A549 (cell line): ENCODE measurements around the gene ELF2. TPM values are rescaled to one million over a fixed set of nuclear protein-coding genes. Genes with fewer than 3 reads are reported as not detected.
A peak's percentile ranks its signal among the peaks of the same experiment; 100 is the strongest.

Experiments used
- ATAC-seq, 2 experiments: fragments of 200-7000 bp in 1 of 2; fragments of >200 bp in 1 of 2; cut with Nextera tagmentation in 1 of 2; cut with Tn5 transposase in 1 of 2; 3 replicates each; pipeline versions ENCODE4 v1.8.0 to v1.9.1; 2018 to 2020; ENCODE audit warnings: mild to moderate bottlenecking in 1 of 2, moderate library complexity in 1 of 2
- CTCF ChIA-PET: fragments of 300-600 bp; sonication (Branson Sonifier 250); formaldehyde crosslinking; extraction: SDS; loops from one replicate; lab custom pipeline; 2021; ENCODE audit warnings: antibody characterized with exemption, inconsistent platforms; lab: Yijun Ruan, JAX
- POLR2A ChIA-PET: fragments of 350-600 bp; formaldehyde crosslinking; extraction: SDS; loops from one replicate; lab custom pipeline; 2021; ENCODE audit warnings: antibody characterized with exemption, inconsistent platforms; lab: Yijun Ruan, JAX
- DNase-seq, 2 experiments: peaks; one replicate each; pipeline versions ENCODE4 v3.0.0 to v3.0.0-alpha.2; 2011 to 2016; ENCODE audit warnings: low read depth in 1 of 2, low spot score in 1 of 2
- FAIRE-seq: peaks from 2 replicates; lab custom pipeline; 2011; peaks lifted over from hg19 to GRCh38; lab: Jason Lieb, UNC
- H3K27ac ChIP-seq, 2 experiments: fragments of >200 bp; sonication (Bioruptor Twin); formaldehyde crosslinking; 3 replicates each; pipeline ENCODE4 v1.5.1; 2016 to 2017
- H3K4me1 ChIP-seq: fragments of >200 bp; sonication (Bioruptor Twin); formaldehyde crosslinking; 3 replicates; pipeline ENCODE4 v1.6.1; 2016
- H3K4me2 ChIP-seq: fragments of >200 bp; sonication (Bioruptor Twin); formaldehyde crosslinking; 3 replicates; pipeline ENCODE4 v1.6.1; 2016
- H3K4me3 ChIP-seq: fragments of >200 bp; sonication (Bioruptor Twin); formaldehyde crosslinking; 3 replicates; pipeline ENCODE4 v1.5.1; 2016
- H3K9me3 ChIP-seq: fragments of >200 bp; sonication (Bioruptor Twin); formaldehyde crosslinking; 3 replicates; pipeline ENCODE4 v1.6.1; 2016
- ATOH8 ChIP-seq: fragments of 250-450 bp; sonication (Bioruptor Pico); IDR thresholded peaks from 2 replicates; pipeline ENCODE4 v1.5.0; 2020; ENCODE audit warnings: low read depth, mild to moderate bottlenecking, moderate library complexity
- CBX8 ChIP-seq: fragments of 200-600 bp; sonication (generic); IDR thresholded peaks from 2 replicates; pipeline ENCODE4 v1.6.1; 2016
- CEBPB ChIP-seq, 2 experiments: fragments of >200 bp in 1 of 2; sonication (Bioruptor Twin) in 1 of 2; formaldehyde crosslinking in 1 of 2; IDR thresholded peaks; 2 replicates each; pipeline ENCODE4 v1.6.1; 2012 to 2016
- EHF ChIP-seq: fragments of 250-450 bp; sonication (Bioruptor Pico); IDR thresholded peaks from 2 replicates; pipeline ENCODE4 v1.5.0; 2020; ENCODE audit warnings: mild to moderate bottlenecking
- EP300 ChIP-seq, 2 experiments: fragments of >200 bp; sonication (Bioruptor Twin); formaldehyde crosslinking; IDR thresholded peaks; 2 replicates in 1 of 2; 3 replicates in 1 of 2; pipeline ENCODE4 v1.6.1; 2016 to 2017
- ESRRA ChIP-seq: fragments of 150-350 bp; IDR thresholded peaks from 2 replicates; pipeline ENCODE4 v1.6.1; 2014; ENCODE audit warnings: mild to moderate bottlenecking, low read length, borderline replicate concordance
- FOSB ChIP-seq: fragments of 250-450 bp; sonication (Bioruptor Pico); IDR thresholded peaks from 2 replicates; pipeline ENCODE4 v1.5.0; 2020; ENCODE audit warnings: mild to moderate bottlenecking, moderate library complexity
- FOXS1 ChIP-seq: fragments of 250-450 bp; sonication (Bioruptor Pico); IDR thresholded peaks from 2 replicates; pipeline ENCODE4 v1.5.0; 2020; ENCODE audit warnings: mild to moderate bottlenecking, moderate library complexity
- GATA3 ChIP-seq: IDR thresholded peaks from 2 replicates; pipeline ENCODE4 v1.6.1; 2012; ENCODE audit warnings: borderline replicate concordance
- HES2 ChIP-seq: fragments of >200 bp; sonication (Bioruptor Twin); formaldehyde crosslinking; IDR thresholded peaks from 2 replicates; pipeline ENCODE4 v1.6.1; 2016
- HMGXB4 ChIP-seq: fragments of 250-450 bp; sonication (Bioruptor Pico); IDR thresholded peaks from 2 replicates; pipeline ENCODE4 v1.5.0; 2021; ENCODE audit warnings: mild to moderate bottlenecking, moderate library complexity, borderline replicate concordance
- HOXB13 ChIP-seq: fragments of 250-450 bp; sonication (Bioruptor Pico); IDR thresholded peaks from 2 replicates; pipeline ENCODE4 v1.5.0; 2020; ENCODE audit warnings: low read depth, mild to moderate bottlenecking, moderate library complexity
- JUN ChIP-seq, 2 experiments: fragments of >200 bp; sonication (Bioruptor Twin); formaldehyde crosslinking; IDR thresholded peaks; 2 replicates in 1 of 2; 3 replicates in 1 of 2; pipeline ENCODE4 v1.6.1; 2016 to 2017
- JUNB ChIP-seq: fragments of >200 bp; sonication (Bioruptor Twin); formaldehyde crosslinking; IDR thresholded peaks from 2 replicates; pipeline ENCODE4 v1.6.1; 2016
- MAFK ChIP-seq: fragments of 450-650 bp; IDR thresholded peaks from 2 replicates; pipeline ENCODE4 v1.6.1; 2014; ENCODE audit not compliant: partially characterized antibody
- PBX3 ChIP-seq: IDR thresholded peaks from 2 replicates; pipeline ENCODE4 v1.6.1; 2012
- POLR2A ChIP-seq: IDR thresholded peaks from 2 replicates; pipeline ENCODE4 v1.6.1; 2012; ENCODE audit warnings: mild to moderate bottlenecking, low read length
- RAD21 ChIP-seq, 2 experiments: fragments of >200 bp in 1 of 2; sonication (Bioruptor Twin) in 1 of 2; formaldehyde crosslinking in 1 of 2; IDR thresholded peaks in 1 of 2; conservative IDR thresholded peaks in 1 of 2; 2 replicates in 1 of 2; 3 replicates in 1 of 2; pipeline ENCODE4 v1.6.1; 2012 to 2018; ENCODE audit warnings: inconsistent platforms in 1 of 2
- RARB ChIP-seq: fragments of 250-450 bp; sonication (Bioruptor Pico); IDR thresholded peaks from 2 replicates; pipeline ENCODE4 v1.8.0; 2021; ENCODE audit warnings: mild to moderate bottlenecking, moderate library complexity
- RCOR1 ChIP-seq: fragments of 150-350 bp; IDR thresholded peaks from 2 replicates; pipeline ENCODE4 v1.6.1; 2014; ENCODE audit warnings: antibody characterized with exemption, low read length, low read depth
- ZC3H11A ChIP-seq: fragments of 450-650 bp; IDR thresholded peaks from 2 replicates; pipeline ENCODE4 v1.6.1; 2014; ENCODE audit warnings: antibody characterized with exemption, mild to moderate bottlenecking
- ZFP36 ChIP-seq: fragments of 450-650 bp; IDR thresholded peaks from 2 replicates; pipeline ENCODE4 v1.6.1; 2014; ENCODE audit warnings: borderline replicate concordance; ENCODE audit not compliant: partially characterized antibody
- WGBS: methylation state at CpG from one replicate; pipeline ENCODE4 v1.1.6; 2017; ENCODE audit errors: missing lambda C conversion rate; 5-methylcytosine and 5-hydroxymethylcytosine counted together
- polyA plus RNA-seq, 4 experiments: library from polyadenylated mRNA; depleted of rRNA in 3 of 4; stranded (reverse); fragments of >200 nt; fragmentation: RNase III in 1 of 4; extraction: RNeasy Plus Mini Kit Qiagen cat#74134 plus additional on column Dnase treatment in 1 of 4; gene quantifications; 2 replicates in 3 of 4; 3 replicates in 1 of 4; pipeline ENCODE4 v1.2.3, GENCODE V29; 2011 to 2017

The ELF2 gene
- polyA plus RNA-seq, 2 of the 4 experiments (the other 2 are of a cell fraction) = 12.7 to 24.3 TPM

GRCh38 chr4:139027776-139028175 lies 149.2 kb downstream of the ELF2 start:
- H3K4me1 ChIP-seq = peaks cover 10% of the 10 kb centered on the region; the same call in 2 of the 3 replicates
- H3K9me3 ChIP-seq = no peaks in the 10 kb centered on the region
- 89% methylated on average over 5 of the region's 5 CpGs for WGBS
- no peak for ATAC-seq
- no peak for TF ChIP-seq RARB (CRISPR knock-in tag)
- no peak for TF ChIP-seq GATA3
- no peak for TF ChIP-seq HMGXB4
- no peak for TF ChIP-seq ATOH8 (CRISPR knock-in tag)
- no peak for TF ChIP-seq ZFP36
- TF ChIP-seq ZC3H11A = no peak
- no peak for TF ChIP-seq HOXB13
- TF ChIP-seq FOSB (CRISPR knock-in tag) = no peak
- no peak for TF ChIP-seq EHF (CRISPR knock-in tag)
- TF ChIP-seq JUNB = no peak
- TF ChIP-seq ESRRA = no peak
- no peak for TF ChIP-seq FOXS1 (CRISPR knock-in tag)
- TF ChIP-seq POLR2A = no peak
- TF ChIP-seq RCOR1 = no peak
- TF ChIP-seq CEBPB (IDR thresholded peaks at IDR 0.05) = no peak
- TF ChIP-seq, all 56 proteins: peak for 0
- H3K4me3 ChIP-seq = no peak overlapping the region
- ChIA-PET POLR2A (no interaction called here), CTCF (interaction anchor here (0.6 to 1.2 kb wide), 3 partner anchors 9 to 36 kb away, joined by 4 read pairs; no protein-coding TSS in a partner anchor)
- no peak for DNase-seq
- H3K27ac ChIP-seq = no peak overlapping the region
- no peak overlapping the region for H3K4me2 ChIP-seq
- no peak for FAIRE-seq

- peak in 1 of 2 experiments; percentile 31; a peak in 1 of 4 replicates for TF ChIP-seq CEBPB (IDR thresholded peaks at IDR 0.05)
- TF ChIP-seq FOXS1 (CRISPR knock-in tag) = no peak
- ATAC-seq (no peak), DNase-seq (no peak), FAIRE-seq (no peak)
- no peak overlapping the region for H3K4me3 ChIP-seq
- no peak overlapping the region for H3K4me2 ChIP-seq
- H3K4me1 ChIP-seq = peaks cover 10% of the 10 kb centered on the region; the same call in 2 of the 3 replicates
- H3K9me3 ChIP-seq = no peaks in the 10 kb centered on the region
- 100% methylated on average over 1 of the region's 1 CpG for WGBS
- CTCF ChIA-PET = no interaction called here
- POLR2A ChIA-PET = no interaction called here
- no peak overlapping the region for H3K27ac ChIP-seq
These were observed 151.2 kb downstream of the ELF2 start for GRCh38 chr4:139025841-139026240.

GRCh38 chr4:139024686-139025085 lies 152.3 kb downstream of the ELF2 start:
- ATAC-seq (no peak), FAIRE-seq (no peak), DNase-seq (no peak)
- Histone ChIP-seq H3K4me2 (no peak overlapping the region), H3K4me1 (peaks cover 19% of the 10 kb centered on the region), H3K9me3 (no peaks in the 10 kb centered on the region), H3K4me3 (no peak overlapping the region), H3K27ac (no peak overlapping the region)
- TF ChIP-seq MAFK = no peak
- no peak for TF ChIP-seq RARB (CRISPR knock-in tag)
- no peak for TF ChIP-seq JUN (IDR thresholded peaks at IDR 0.05)
- no peak for TF ChIP-seq EHF (CRISPR knock-in tag)
- TF ChIP-seq HES2 = no peak
- TF ChIP-seq RAD21 (conservative IDR thresholded peaks at IDR 0.05 in 1 of 2, IDR thresholded peaks at IDR 0.05 in 1 of 2) = no peak
- TF ChIP-seq CBX8 = no peak
- TF ChIP-seq EP300 (IDR thresholded peaks at IDR 0.05) = no peak
- TF ChIP-seq PBX3 = no peak
- WGBS = 96% methylated on average over 7 of the region's 9 CpGs
- POLR2A ChIA-PET = interaction anchor here (1.2 kb wide), 1 partner anchor 10 kb away, joined by 3 read pairs; the partner anchor contains the start of gene NOCT
- CTCF ChIA-PET = interaction anchor here (0.8 kb wide), 1 partner anchor 8 kb away, joined by 3 read pairs; no protein-coding TSS in a partner anchor
